ENCODE results near the gene WIPI1. TPM values are rescaled to one million over a fixed set of nuclear protein-coding genes. Genes with fewer than 3 reads are reported as not detected.

Gene WIPI1
- total and polyA plus RNA-seq, 2 of the 13 experiments (the other 11 are each of a cell fraction or from before 2014, with no cell fraction given): 29.4 to 141 TPM

GRCh38 chr17:68456339-68457167 lies 743 bp downstream of the WIPI1 start (continued):
- TF ChIP-seq ZBTB42 (CRISPR knock-in tag; IDR thresholded peaks at IDR 0.05) (no peak), TAF1 (CRISPR knock-in tag; IDR thresholded peaks at IDR 0.05) (peak; percentile 50; the same call in 1 of the 2 replicates), GPBP1L1 (CRISPR knock-in tag; IDR thresholded peaks at IDR 0.05) (no peak), ZSCAN21 (CRISPR knock-in tag; IDR thresholded peaks at IDR 0.05; ENCODE audit: borderline replicate concordance) (0 out of 2 replicates have a peak, but pooled peaks have one; percentile 13), USF2 (IDR thresholded peaks at IDR 0.05; ENCODE audit: low read depth, low read length) (no peak), USF2 (CRISPR knock-in tag; IDR thresholded peaks at IDR 0.05; ENCODE audit: borderline replicate concordance) (no peak), ZNF720 (CRISPR knock-in tag; IDR thresholded peaks at IDR 0.05) (no peak), RFXAP (CRISPR knock-in tag; IDR thresholded peaks at IDR 0.05; ENCODE audit: borderline replicate concordance) (peak; percentile 65; the same call in 1 of the 2 replicates), TBX2 (CRISPR knock-in tag; IDR thresholded peaks at IDR 0.05; ENCODE audit: borderline replicate concordance) (peak; percentile 73), TOE1 (CRISPR knock-in tag; IDR thresholded peaks at IDR 0.05) (no peak), ZNF749 (CRISPR knock-in tag; IDR thresholded peaks at IDR 0.05; ENCODE audit: borderline replicate concordance) (peak; percentile 58; the same call in 1 of the 2 replicates), ZNF280D (CRISPR knock-in tag; IDR thresholded peaks at IDR 0.05) (no peak), ZNF773 (CRISPR knock-in tag; IDR thresholded peaks at IDR 0.05; ENCODE audit: borderline replicate concordance) (peak; percentile 36; the same call in 1 of the 2 replicates), TFE3 (CRISPR knock-in tag; IDR thresholded peaks at IDR 0.05) (no peak), SOX5 (CRISPR knock-in tag; IDR thresholded peaks at IDR 0.05; ENCODE audit: borderline replicate concordance) (peak; percentile 23; the same call in 1 of the 2 replicates), FOXO1 (CRISPR knock-in tag; IDR thresholded peaks at IDR 0.05) (no peak), MED8 (CRISPR knock-in tag; IDR thresholded peaks at IDR 0.05; ENCODE audit: insufficient replicate concordance) (no peak), NFE2L1 (CRISPR knock-in tag; IDR thresholded peaks at IDR 0.05; ENCODE audit: borderline replicate concordance) (no peak), JARID2 (CRISPR knock-in tag; IDR thresholded peaks at IDR 0.05; ENCODE audit: insufficient replicate concordance) (no peak)

Data from HepG2 (cell line).